Endothelial cell of hepatic sinusoid (primary cell): ENCODE measurements around the gene TMEM174.
"Not testable (repeated sequence)": the region's sequence is repeated elsewhere in the genome, so short reads cannot be mapped to it uniquely, and the experiment has no call there.

Source experiments
- in situ Hi-C: cut with HindIII; loops from 2 replicates; pipeline ENCODE4 v1.10.0; 2017; ENCODE audit warnings: low sequenced_read_pairs

TMEM174 gene

DNA sequence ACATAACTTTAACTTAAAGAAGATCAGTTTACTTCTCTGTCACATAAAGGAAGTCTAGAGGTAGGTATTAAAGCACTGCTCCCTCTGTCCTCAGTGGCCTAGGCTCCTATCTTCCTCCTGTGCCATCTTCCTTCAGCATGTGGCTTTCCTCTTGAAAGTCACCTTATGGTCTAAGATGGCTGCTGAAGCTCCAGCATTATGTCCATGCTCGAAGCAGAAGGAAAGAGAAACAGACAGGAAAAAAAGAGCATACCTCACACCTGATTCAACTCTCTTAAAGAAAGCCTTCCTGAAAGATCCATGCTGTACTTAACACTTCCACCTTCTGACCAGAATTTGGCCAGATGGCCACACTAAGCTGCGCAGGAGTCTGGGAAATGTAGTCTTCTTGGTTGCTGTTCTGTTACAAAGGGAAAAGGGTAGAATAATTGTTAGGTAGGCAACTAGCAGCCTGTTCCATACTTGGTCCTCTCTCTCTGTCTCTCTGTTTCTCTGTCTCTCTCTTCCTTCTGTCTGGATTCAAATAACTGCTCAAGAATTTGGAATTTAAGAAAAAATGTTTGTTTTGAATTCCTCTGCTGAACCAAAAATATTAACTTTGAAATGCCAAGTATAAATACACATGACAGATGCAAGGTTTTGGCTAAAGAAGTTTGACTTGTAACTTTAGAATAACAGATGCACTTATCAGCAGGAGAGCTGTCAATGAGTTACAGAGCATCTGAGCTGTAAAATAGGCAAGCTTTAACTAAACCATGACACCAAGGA, 16.0 kb downstream of the TMEM174 start:
- in situ Hi-C loops, result no loop called here

DNA sequence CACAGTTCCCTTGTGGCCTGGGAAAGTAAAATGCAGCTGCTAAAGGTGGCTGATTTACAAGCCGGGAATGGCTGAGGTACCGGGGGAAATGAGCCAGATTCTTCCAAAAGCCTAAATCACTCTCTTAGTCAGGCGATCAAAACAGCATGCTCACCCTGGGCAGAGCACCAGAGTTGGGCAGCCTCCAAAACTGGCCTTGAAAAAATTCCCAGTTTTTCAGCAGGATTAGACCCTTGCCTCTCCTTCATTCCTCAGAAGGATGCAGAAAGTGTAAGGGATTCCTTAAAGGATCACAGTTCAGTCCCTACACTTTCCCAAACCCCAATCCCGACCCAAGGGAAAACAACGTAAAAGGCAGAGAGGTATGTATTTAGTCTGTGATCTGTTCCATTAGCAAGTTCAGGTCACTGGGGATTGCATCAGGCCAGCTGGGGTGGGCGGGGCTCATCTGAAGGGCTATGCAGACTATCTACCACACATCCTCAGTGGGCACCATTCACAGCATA, 16.9 kb downstream of the TMEM174 start:
- in situ Hi-C loops, result loop anchor here (10.0 kb wide), 1 partner anchor 105 kb away; no protein-coding TSS in a partner anchor

- in situ Hi-C loops, result loop anchor here (10.0 kb wide), 1 partner anchor 108 kb away; no protein-coding TSS in a partner anchor
Observed at GRCh38 chr5:73192370-73192769, 19.4 kb downstream of the TMEM174 start.

- in situ Hi-C loops, result loop anchor here (10.0 kb wide), 1 partner anchor 109 kb away; no protein-coding TSS in a partner anchor
Observed at GRCh38 chr5:73193592-73193991, 20.6 kb downstream of the TMEM174 start.

DNA sequence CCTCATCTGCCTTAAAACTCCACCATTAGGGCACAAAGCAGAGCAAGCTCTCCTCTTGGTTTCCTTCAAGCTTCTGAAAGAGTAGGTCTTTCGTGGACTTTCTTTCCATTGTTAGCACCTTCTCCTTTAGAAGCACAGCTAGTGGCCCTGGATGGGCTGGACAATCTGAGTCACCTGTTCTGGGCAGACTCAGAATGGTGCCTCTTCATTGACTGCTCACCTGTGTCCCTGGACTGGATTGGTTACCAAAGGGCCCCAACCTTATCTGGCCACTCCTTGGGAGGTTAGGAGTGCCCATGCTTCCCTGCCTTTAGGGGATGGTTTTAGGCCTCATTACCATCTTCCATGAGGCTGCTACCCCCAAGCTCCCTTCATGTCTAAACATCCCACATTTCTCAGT, 23.2 kb downstream of the TMEM174 start:
- in situ Hi-C loops, result loop anchor here (10.0 kb wide), 1 partner anchor 111 kb away; no protein-coding TSS in a partner anchor

- in situ Hi-C loops, result loop anchor here (10.0 kb wide), 1 partner anchor 113 kb away; no protein-coding TSS in a partner anchor
Observed at GRCh38 chr5:73197637-73198257, 24.8 kb downstream of the TMEM174 start.

GRCh38 chr5:73198833-73199592, 26.0 kb downstream of the TMEM174 start:
- in situ Hi-C loops, result loop anchor here (10.0 kb wide), 1 partner anchor 114 kb away; no protein-coding TSS in a partner anchor

- in situ Hi-C loops, result loop anchor here (10.0 kb wide), 1 partner anchor 115 kb away; no protein-coding TSS in a partner anchor
Observed at GRCh38 chr5:73199671-73200070, 26.7 kb downstream of the TMEM174 start.

DNA sequence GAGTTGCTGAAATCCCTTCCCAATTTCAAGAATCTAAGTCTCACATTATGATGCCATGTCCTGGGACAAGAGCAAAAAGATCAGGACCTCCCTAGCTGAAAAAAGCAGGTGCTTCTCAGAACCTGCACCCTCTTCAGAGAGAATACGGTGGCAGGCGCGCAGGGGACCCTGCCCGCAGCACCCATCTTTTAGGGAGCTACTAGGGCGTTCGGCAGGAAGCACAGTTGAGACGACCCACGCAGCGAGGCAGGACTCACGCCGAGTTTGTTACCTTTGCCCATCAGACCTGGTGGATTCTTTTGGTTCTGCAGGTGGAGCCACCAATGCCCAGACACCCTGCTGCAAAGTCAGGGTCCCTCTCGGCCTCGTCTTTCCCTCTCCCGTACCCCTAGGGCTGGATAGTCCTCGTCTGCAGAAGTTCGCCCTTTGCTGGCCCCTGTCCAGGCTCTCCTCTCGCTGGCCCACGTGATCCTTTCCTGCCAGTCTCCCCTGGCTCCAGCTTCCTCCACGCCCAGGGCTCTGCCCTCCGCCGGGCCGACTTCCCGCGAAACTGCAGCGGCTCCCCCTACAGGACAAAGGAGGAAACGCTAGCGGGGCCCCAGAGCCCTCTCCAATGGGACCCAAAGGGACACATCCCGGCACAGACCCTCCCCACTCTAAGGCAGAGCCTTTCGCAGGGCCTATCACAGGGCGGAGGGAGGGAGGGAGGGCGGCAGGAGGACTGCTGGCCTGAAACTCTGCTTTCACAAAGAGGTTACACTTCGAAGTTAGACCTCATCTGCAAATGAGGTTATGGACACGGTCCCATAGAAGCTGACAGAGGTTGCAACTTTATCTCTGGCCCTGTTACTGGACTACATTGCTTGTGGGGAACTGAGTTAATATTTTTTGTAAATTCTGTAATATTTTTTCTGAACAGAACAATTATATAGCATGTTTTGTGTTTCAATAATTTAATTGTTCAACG, 28.8 kb downstream of the TMEM174 start:
- in situ Hi-C loops, result no loop called here

- in situ Hi-C loops, result no loop called here
Observed at GRCh38 chr5:73204332-73204731, 31.3 kb downstream of the TMEM174 start.

- in situ Hi-C loops, result no loop called here
Observed at GRCh38 chr5:73204733-73205132, 31.7 kb downstream of the TMEM174 start.

GRCh38 chr5:73205305-73205704, 32.3 kb downstream of the TMEM174 start:
- in situ Hi-C loops, result no loop called here

DNA sequence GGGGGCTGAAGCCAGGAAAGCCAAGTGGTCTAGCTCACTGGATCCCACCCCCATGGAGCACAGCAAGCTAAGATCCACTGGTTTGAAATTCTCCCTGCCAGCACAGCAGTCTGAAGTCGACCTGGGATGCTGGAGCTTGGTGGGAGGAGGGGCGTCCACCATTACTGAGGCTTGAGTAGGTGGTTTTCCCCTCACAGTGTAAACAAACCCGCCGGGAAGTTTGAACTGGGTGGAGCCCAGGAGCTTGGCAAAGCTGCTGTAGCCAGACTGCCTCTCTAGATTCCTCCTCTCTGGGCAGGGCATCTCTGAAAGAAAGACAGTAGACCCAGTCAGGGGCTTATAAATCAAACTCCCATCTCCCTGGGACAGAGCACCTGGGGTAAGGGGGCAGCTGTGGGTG, 34.2 kb downstream of the TMEM174 start:
- in situ Hi-C loops, result not testable (repeated sequence)

- in situ Hi-C loops, result not testable (repeated sequence)
Observed at GRCh38 chr5:73209075-73209474, 36.1 kb downstream of the TMEM174 start.

GRCh38 chr5:73212693-73213092, 39.7 kb downstream of the TMEM174 start:
- in situ Hi-C loops, result not testable (repeated sequence)

- in situ Hi-C loops, result no loop called here
Observed at GRCh38 chr5:73213566-73213998, 40.6 kb downstream of the TMEM174 start.

DNA sequence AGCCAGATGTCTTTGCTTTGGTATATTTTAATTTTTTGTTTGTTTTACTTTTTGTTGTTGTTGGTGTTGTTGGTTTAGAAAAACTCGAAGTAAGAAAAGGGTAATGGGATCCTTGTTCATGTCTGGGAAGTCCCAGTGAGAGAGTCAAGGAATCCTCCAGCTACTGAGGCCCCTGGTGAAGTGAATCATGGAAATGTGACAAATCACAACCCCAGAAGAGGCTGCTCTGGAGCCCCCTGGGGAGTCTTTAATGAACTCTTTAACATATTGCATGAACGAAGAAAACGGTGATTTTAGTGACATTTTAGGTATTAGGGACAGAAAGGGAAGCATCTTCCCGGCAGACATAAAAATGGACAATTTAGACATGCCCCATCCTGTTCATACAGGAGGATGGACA, 41.3 kb downstream of the TMEM174 start:
- in situ Hi-C loops, result no loop called here

- in situ Hi-C loops, result no loop called here
Observed at GRCh38 chr5:73214996-73215395, 42.0 kb downstream of the TMEM174 start.

GRCh38 chr5:73215531-73215890, 42.5 kb downstream of the TMEM174 start:
- in situ Hi-C loops, result no loop called here
